TTC549 (cell line): ENCODE results near the gene ZNF462.

Source experiments
- FAIRE-seq: peaks from 2 replicates; lab custom pipeline; 2012; peaks lifted over from hg19 to GRCh38; lab: Jason Lieb, UNC

The ZNF462 gene

GRCh38 chr9:106929471-106930177 is 66.7 kb downstream of the ZNF462 start:
- FAIRE-seq, result no peak

DNA sequence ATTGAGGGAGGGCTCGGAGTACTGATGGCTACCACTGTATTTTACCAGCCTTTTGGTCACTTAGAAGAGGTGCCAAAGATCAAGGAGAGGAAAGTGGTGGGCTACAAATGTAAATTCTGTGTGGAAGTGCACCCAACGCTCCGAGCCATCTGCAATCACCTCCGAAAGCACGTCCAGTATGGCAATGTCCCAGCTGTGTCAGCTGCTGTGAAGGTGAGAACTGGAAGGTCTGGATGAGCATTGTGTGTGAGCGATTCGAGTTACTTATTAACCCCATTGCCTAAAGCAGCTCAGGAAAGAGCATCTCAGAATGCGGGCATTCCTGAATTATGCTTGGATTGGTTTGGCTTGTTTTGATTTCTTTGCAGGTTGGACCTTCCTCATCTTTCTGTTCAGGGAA is 67.5 kb downstream of the ZNF462 start:
- no peak for FAIRE-seq

- FAIRE-seq, result no peak
These were observed 68.5 kb downstream of the ZNF462 start for GRCh38 chr9:106931466-106931865.

- FAIRE-seq, result no peak
These were observed 69.2 kb downstream of the ZNF462 start for GRCh38 chr9:106932178-106932577.

GRCh38 chr9:106932675-106933074 is 69.7 kb downstream of the ZNF462 start:
- FAIRE-seq, result no peak

DNA sequence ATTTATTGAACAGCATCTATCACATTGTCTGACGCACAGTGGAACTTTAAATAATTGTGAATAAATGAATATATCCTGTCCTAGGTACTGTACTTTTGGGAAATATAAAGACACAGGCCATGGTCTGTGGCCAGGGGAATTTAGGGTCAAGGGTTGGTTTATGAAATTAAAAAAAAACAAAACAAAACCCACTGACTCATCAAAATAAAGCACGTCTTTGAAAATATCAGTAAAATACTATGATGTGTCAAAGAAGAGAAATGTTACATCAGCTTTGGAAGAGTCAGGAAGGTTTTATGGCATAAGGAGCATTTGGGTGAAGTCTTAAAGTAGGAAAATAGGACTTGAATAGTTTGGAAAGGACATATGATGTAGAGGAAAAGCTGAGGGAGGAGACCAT is 70.5 kb downstream of the ZNF462 start:
- no peak for FAIRE-seq

- no peak for FAIRE-seq
These were observed 71.7 kb downstream of the ZNF462 start for GRCh38 chr9:106934442-106935238.

DNA sequence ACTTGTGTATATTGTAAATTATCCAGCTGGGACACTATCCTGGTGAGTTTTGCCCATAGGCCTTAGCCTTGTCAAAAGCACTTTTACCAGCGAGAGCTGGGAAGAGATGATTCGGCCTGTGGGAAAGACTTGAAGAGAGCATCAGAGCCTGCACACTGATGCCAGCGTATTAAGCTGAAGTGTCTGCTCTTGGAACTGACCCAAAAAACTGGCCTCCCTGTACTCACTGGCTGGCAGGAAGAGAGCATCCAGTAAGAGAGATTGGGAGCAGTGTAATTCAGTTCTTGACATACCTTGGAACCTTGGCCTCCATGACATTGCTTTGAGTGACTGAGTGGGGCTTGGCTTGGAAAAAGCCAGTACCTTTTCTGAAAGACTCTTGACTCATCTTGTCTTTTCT is 73.7 kb downstream of the ZNF462 start:
- FAIRE-seq, result no peak

DNA sequence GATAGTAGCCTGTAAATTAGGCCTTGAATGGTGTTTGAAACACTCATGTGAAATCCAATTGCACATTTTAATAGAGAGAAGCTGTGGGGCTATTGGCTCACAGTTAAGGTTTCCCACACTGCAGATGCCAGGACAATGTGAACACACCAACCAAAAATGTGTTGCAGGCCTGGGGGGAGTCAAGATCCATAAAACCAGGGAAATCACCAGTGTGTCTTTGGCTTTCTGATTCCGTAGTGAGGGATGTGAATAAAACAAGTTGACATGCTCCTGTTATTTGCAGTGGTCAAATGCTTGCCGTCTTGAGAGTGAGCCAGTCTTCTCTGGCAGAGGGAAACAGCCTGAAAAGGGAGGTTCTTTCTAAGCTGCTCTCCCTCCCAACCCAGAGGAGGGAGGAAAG is 79.0 kb downstream of the ZNF462 start:
- no peak for FAIRE-seq

GRCh38 chr9:106945727-106946660 is 83.0 kb downstream of the ZNF462 start:
- FAIRE-seq, result no peak

GRCh38 chr9:106947106-106947900 is 84.3 kb downstream of the ZNF462 start:
- no peak for FAIRE-seq

DNA sequence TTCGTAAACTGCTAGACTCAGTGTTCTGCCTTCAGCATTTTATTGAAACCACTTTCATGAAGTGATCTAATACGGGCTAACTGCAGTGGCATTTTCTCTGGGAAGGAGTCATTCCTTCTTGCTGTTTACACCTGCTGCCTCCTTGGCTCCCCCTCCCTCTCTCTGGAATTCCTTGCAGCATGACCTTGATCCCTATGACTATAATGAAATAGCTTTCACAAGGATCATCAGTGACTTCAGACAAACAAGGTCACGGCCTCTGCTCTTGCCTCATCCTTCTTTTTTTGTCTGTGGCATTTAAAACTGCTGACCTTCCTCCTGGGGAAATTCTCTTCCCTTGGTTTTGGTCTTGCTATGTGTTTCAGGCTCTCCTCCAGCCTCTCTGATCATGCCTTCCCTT is 90.2 kb downstream of the ZNF462 start:
- FAIRE-seq, result no peak

GRCh38 chr9:106954558-106954957 is 91.6 kb downstream of the ZNF462 start:
- FAIRE-seq, result no peak

DNA sequence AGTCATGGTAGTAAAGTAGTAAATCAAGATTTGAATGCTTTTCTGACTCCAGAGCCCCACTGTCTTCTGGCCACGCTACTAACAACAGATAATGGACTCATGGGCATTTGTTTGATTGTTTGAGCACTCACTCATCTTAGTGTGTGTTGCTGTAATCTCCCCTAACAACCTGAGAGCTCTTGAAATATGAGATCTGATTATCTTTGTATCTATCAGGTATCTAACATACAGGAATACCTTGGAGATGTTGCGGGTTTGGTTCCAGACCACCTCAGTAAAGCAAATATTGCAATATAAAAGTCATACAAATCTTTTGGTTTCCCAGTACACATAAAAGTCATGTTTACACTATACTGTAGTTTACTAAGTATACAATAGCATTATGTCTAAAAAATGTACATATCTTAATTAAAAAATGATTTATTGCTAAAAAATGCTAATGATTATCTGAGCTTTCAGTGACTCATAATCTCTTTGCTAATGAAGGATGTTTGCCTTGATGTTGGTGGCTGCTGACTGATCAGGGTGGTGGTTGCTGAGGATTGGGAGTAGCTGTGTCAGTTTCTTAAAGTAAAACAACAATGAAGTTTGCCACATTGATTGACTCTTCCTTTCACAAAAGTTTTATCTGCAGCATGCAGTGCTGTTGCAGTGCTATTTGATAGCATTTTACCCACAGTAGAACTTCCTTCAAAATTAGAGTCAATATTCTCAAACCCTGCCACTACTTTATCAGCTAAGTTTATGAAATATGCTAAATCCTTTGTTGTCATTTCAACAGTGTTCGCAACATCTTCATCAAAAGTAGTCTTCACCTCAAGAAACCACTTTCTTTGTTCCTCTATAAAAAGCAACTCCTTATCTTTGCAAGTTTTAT is 92.2 kb downstream of the ZNF462 start:
- FAIRE-seq, result no peak

GRCh38 chr9:106956971-106957370 is 94.0 kb downstream of the ZNF462 start:
- FAIRE-seq, result no peak

GRCh38 chr9:106958955-106959657 is 96.1 kb downstream of the ZNF462 start:
- no peak for FAIRE-seq

DNA sequence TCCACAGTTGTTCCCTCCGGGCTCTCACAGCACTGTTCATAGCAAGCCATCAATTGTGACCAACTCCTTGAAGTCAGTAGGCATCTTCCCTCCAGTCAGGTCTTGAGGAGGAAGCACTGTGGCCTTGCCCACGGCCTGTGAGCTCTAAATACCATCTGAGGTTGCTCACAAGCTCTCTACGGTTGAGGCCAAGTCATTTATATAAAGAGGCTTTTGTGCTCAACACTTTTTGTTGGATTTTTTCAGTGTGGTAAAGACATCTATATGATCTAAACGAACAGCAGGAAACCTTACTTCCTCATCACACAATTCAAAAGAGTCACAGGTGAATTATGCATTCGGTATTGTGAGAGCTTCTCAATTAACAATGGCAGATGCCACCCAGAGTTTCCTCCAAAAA is 97.3 kb downstream of the ZNF462 start:
- no peak for FAIRE-seq

DNA sequence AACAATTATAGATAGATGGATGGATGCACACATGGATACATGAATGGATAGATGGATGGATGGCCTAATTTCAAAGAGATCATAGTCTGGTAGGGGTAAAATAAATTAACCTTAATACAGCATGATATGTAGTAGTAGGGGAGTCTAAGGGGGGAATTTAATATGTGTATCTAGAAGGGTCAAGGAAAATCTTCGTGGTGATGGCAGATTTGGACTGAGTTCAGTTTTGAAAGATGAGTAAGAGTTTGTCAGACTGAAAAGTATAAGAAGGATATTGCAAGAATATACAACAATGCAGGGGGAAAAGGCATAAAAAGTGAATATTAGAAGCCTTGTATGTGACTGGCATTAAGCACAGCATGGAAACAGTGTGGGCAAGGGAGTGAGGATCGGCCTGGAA is 98.7 kb downstream of the ZNF462 start:
- FAIRE-seq, result no peak

DNA sequence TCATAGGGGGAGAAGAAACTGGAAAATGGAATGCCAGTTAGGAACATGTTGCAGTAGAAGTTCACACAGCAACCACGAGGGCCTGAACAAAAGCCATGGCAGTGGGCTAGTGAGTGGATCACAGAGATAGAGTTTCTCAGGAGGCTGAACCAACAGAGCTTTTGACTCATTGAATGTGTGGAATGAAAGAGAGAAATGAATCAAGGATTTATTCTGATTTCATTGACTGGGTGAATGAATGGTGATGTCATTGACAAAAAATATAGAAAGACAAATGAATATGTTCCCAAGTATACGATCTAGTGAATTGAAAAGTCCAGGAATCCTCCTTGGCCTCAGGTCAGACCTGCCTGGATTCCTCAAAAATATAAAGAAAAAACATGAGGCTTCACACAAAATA is 99.2 kb downstream of the ZNF462 start:
- FAIRE-seq, result no peak
